HG03108 (cell line): ENCODE results near the gene TMEM178B.
"Not testable (repeated sequence)": the region's sequence is repeated elsewhere in the genome, so short reads cannot be mapped to it uniquely, and the experiment has no call there.

Experiments
- ATAC-seq: cut with Tn5 transposase; IDR thresholded peaks from one replicate; pipeline ENCODE4 v1.9.1; 2021; ENCODE audit warnings: moderate library complexity; ENCODE audit not compliant: unreplicated experiment

The TMEM178B gene

DNA sequence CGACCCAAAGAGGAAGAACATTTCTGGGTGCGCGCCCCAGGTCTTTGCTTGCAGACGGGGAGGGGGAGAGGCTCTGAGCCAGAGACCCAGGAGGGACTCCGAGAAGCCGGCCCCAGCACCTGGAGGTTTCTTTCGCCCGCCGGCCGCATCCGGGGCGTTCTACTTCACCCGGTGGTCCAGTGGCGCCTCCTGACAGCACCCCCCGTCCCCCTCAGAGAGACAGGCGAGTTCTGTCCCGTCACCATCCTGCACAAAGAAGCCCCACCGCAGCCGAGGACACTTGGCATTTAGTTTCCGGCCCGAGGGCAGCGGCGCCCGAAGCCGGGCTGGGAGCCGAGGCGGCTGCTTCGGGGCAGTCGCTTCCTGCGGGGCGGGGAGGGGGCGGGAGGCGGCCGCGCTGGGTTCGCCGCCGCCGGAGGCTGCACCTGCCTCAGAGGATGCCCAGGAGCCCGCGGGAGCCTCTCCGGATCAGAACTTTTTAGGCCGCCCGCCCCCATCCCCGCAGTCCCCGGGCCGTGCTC is at the start of gene TMEM178B:
Gene TMEM178B, plus strand, starts transcription at position 424 of the 521 bp plus-strand sequence.
- no peak for ATAC-seq

DNA sequence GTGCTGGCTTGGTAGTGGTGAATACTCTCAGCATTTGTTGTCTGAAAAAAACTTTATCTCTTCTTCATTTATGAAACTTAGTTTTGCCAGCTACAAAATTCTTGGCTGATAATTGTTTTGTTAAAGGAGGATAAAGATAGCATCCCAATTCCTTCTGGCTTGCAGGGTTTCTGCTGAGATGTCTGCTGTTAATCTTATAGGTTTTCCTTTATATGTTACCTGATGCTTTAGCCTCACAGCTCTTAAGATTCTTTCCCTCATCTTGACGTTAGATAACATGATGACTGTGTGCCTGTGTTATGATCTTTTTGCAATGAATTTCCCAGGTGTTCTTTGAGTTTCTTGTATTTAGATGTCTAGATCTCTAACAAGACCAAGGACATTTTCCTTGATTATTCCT is 49.2 kb upstream of the TMEM178B start:
- no peak for ATAC-seq

DNA sequence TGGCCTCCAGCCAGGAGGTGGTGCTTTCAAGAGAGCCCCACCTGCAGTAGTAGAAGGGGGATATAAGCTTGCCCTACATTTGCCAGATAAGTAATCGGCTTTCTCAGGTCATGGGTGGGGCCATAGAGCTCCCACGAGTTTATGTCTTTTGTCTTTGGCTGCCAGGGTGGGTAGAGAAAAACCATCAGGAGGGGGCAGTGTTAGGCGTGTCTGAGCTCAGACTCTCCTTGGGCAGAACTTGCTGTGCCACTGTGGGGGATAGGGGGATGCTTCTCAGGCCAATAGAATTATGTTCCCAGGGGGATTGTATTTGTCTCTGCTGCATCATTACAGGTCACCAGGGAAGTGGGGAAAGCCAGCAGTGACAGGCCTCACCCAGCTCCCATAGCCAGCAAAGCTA is 46.8 kb upstream of the TMEM178B start:
- ATAC-seq, result no peak

DNA sequence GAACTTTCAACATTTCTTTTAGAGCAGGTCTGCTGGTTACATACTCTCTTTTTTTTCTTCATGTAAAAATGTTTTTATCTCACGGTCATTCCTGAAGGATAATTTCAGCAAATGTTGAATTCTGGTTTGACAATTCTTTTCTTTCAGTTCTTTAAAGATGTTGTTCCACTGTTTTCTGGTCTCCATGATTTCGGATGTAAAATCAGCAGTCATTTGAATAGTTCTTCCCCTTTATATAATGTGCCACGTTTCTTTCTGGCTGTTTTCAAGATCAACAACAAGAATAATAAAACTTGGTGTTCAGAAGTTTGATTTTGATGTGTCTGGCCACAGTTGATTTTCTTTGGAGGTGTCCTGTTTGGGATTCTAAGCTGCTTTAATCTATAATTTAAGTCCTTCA is 45.1 kb upstream of the TMEM178B start:
- ATAC-seq, result no peak

DNA sequence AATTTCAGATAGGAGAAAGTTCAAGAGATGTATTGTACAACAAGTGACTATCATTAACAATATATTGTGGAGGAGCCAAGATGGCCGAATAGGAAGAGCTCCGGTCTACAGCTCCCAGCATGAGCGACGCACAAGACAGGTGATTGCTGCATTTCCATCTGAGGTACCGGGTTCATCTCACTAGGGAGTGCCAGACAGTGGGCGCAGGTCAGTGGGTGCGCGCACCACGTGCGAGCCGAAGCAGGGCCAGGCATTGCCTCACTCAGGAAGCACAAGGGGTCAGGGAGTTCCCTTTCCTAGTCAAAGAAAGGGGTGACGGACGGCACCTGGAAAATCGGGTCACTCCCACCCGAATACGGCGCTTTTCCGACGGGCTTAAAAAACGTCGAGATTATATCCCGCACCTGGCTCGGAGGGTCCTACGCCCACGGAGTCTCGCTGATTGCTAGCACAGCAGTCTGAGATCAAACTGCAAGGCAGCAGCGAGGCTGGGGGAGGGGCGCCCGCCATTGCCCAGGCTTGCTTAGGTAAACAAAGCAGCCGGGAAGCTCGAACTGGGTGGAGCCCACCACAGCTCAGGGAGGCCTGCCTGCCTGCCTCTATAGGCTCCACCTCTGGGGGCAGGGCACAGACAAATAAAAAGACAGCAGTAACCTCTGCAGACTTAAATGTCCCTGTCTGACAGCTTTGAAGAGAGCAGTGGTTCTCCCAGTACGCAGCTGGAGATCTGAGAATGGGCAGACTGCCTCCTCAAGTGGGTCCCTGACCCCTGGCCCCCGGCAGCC is 41.1 kb upstream of the TMEM178B start:
- not testable (repeated sequence) for ATAC-seq

DNA sequence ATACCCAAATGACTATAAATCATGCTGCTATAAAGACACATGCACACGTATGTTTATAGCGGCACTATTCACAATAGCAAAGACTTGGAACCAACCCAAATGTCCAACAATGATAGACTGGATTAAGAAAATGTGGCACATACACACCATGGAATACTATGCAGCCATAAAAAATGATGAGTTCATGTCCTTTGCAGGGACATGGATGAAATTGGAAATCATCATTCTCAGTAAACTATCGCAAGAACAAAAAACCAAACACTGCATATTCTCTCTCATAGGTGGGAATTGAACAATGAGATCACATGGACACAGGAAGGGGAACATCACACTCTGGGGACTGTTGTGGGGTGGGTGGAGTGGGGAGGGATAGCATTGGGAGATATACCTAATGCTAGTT is 35.8 kb upstream of the TMEM178B start:
- ATAC-seq, result not testable (repeated sequence)

DNA sequence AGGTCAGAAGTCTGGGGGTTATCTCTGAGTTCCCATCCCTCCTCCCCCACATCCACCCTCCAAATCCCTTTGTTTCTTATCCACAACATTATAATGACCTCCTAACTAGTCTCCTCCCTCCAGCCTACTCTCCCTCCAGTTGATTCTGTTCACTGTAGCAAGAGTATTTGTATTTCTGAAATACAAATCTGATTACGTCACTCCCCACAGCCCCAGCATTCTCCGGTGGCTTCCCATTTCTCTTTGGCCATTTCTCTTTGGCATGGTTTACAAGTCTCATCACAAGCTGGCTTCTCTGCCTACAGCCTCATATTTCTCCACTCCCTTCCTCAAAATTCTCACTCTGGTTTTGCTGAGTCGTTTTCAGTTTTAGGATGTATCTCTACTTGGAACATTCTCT is 34.5 kb upstream of the TMEM178B start:
- no peak for ATAC-seq

DNA sequence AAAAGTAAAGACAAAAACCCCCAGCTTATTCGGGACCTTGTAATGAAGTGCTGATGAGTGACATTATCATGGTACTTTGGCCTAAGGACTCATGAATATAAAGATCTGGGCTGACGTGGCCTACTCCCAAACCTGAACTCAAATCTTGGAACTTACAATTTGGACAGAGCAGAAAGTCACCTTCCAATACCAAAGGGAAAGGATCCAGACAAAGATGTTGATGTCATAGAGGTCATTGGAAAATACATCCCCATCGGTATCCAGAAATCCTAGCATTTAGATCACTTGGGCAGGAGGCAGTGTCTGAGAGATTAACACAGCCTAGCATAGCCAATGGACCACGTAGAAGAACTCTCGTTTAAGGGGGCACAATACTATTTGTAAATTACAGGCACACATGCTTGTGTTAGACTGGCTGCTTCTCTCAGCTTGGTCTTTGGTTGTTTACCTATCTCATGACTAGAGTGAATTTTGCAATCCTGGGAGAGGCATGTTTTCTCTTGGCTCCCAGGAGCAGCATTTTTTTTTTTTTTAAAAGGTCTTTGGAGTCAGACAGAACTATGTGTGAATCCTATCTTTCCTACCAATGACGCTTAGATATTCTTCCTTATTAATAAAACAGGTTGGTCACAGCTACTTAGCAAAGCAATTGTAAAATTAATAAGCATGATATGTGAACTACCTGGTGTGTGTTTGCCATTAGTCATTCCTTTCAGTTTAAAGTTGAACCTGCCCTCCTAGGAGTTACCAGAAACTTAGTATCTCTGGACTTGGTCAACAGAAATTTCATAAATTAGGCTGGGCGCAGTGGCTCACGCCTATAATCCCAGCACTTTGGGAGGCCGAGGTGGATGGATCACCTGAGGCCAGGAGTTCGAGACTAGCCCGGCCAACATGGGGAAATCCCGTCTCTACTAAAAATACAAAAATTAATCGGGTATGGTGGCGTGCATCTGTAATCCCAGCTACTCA is 31.4 kb upstream of the TMEM178B start:
- ATAC-seq, result no peak

DNA sequence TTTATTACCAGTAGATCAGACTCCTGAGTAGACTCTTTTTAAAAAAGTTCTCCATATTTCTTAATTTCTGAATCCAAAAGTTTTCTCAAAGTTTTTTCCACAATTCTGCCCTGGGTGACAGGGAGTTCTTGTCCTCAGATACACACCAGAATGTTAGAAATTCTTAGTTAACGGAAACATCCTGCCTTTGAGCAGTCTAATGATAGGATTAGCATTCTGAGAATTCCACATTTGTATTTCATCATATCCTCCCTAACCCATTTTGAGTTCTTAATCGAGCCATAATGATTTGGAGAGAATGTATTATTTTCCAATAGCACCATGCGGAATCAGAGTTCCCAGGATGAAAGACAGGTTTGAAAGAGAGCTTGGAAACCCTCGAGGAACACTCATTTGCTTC is 30.2 kb upstream of the TMEM178B start:
- no peak for ATAC-seq

DNA sequence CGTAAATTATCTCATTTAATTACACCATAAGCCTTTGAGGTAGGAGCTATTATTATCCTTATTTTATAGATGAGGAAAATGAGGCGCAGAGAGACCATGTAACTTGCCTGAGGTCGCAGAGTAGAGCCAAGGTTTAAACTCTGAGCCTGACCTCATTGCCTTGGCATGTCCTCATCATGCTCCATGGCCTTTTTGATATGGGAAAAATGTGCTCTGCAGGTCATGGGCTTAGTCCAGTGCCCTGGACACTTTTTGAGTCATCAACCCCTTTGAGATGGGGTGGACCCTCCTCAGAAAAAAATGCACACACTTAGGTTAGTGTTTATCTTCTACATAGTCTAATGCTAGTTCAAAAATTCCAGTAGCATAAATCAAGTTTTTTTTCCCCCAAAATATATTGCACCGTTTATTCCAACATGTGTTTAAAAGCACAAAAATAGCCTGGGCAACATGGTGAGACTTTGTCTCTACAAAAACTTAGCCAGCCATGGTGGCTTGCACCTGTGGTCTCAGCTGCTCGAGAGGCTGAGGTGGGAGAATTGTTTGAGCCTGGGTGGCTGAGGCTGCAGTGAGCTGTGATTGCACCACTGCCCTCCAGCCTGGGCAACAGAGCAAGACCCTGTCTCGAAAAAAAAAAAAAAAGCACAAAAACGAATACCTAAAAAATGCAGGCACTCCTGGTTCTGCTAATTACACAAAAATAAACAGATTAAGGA is 28.6 kb upstream of the TMEM178B start:
- no peak for ATAC-seq

DNA sequence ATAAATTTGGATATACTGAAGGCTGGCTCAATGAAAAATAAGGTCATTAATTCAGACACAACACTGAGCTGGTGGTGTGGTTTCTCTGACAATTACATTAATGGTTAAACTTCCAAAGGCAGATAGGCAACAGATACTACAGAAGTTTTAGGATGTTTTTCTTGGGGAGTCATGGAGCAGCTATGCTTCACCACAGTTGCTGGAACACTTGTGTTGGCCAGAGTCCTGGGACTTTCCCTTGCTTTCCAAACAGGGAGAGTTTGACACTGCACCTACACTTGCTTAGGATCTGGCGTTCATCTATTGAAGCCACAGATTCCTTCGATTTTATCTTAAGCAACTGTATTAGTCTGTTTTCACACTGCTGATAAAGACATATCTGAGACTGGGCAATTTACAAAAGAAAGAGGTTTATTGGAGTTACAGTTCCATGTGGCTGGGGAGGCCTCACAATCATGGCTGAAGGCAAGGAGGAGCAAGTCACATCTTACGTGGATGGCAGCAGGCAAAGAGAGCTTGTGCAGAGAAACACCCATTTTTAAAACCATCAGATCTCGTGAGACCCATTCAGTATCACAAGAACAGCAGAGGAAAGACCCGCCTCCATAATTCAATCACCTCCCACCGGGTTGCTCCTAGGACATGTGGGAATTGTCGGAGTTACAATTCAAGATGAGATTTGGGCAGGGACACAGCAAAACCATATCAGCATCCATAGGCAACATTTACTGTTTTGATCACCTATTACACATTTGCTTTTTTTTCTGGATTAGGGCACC is 27.8 kb upstream of the TMEM178B start:
- no peak for ATAC-seq

DNA sequence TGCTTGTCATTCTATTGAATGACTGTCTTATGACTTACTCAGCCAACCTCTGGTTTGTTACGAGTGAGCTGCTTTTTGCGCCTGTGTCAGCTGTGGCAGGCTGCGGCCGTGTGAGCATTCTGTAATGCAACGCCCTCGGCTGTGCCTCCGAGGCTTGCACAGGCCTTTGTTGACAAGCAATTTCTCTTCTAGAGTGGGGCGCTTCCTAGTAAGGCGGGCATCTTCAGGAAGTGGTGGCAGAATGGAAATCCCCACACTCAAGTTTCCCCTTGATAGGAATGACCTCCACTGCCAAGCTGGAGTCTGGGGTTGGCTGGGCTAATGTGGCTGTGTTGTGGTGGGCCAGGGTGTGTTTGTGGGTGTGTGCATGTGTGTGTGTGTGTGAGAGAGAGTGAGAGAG is 20.2 kb upstream of the TMEM178B start:
- no peak for ATAC-seq

DNA sequence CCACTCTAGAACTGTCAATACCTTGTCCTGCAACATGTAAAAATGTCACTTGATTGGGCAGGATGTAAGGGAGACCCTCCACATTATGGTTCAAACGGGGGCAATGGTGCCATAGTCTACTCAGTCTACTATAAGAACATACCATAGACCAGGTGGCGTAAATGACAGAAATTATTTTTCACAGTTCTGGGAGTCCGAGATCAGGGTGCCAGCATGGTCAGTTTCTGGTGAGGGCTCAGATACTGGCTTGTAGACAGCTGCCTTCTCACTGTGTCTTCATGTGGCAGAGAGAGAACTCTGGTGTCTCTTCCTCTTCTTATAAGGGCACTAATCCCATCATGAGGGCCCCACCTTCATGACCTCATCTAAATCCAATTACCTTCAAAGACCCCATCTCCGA is 18.7 kb upstream of the TMEM178B start:
- no peak for ATAC-seq

DNA sequence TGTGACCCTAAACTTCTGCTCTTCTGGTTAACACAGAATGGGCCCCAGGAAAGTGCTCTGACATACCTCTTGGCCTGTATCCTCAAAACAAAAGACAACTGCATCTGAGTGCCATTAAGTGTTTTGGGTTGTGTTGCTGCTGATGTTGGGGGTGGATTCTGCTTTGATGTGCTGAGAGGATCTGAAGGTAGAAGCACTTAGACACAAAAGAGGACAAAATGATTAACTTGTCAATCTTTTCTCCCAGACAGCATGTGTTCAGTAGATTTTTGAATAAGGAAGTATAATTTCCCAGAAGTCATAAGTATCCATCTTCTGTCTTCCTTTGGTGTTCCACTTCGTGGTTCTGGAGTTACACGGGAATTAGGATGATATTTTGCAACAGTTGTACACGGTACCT is 16.1 kb upstream of the TMEM178B start:
- ATAC-seq, result no peak

DNA sequence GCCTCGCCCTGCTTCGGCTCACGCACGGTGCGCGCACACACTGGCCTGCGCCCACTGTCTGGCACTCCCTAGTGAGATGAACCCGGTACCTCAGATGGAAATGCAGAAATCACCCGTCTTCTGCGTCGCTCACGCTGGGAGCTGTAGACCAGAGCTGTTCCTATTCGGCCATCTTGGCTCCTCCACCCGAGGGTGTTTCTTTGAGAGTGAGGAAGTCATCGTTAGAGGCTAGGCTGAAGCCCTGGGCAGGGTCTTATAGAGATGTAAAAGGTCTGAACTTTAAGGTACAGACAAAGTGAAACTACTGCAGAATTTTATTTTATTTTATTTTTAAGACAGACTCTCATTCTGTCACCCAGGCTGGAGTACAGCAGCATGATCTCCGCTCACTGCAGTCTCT is 6.0 kb upstream of the TMEM178B start:
- ATAC-seq, result not testable (repeated sequence)

DNA sequence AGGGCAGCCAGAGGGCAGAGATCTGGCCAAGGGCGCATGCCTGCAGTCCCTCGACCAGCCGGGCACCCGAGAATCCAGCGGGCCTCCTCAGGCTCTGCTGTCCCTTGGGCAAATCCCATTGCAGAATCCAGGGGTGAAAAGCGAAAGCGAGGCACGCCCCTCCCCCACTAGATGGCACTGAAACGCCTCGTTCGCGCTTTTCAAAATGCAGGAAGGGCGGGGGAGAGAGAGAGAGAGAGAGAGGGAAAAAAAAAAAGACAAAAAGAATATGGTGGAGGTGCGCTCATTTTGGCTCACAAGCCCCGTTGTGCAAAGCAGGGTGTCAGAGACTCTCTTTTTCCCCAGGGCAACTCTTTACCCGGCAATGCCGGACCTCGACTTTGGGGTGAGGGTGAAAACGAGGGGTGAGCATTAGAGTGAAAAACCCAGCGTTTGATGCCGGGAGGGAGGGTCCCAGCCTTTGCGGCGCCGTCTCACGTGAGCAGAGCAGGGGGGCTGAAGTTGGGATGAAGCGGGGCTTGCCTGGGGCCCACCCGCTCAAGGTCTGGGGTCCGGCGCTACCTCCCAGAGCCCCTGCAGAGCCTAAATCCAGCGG is 2.5 kb upstream of the TMEM178B start:
- ATAC-seq, result no peak

DNA sequence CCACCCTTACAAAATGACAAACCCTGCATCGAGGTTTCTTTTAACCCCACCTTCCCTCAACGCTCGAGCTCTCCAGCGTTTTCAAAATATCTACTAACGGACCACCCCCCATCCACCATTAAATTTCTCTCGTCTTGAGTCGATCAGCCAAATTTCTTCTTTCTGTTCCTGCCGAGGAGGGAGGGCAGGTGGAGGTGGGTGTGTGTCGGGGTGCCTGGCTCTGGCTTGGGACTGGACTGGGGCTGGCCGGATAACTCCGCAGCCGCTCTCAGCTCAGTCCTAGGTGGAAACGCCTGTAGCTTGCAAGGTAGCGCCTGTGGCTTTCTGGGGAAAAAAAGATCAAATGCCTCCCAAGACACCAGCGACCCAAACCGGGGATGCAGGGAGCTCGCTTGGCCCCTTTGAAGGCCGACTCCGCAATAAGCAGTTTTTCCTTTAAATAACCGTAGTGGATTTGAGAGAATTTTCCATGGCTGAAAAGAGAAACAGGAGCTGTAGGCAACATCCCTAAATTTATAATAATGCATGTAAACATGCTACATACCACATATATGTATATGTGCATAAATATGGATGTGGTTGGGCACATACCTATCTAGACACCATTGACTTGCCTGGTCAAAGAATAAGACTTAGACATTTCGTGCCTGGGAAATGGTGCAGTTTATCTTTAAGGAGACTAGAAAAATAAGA is 1.9 kb upstream of the TMEM178B start:
- no peak for ATAC-seq

DNA sequence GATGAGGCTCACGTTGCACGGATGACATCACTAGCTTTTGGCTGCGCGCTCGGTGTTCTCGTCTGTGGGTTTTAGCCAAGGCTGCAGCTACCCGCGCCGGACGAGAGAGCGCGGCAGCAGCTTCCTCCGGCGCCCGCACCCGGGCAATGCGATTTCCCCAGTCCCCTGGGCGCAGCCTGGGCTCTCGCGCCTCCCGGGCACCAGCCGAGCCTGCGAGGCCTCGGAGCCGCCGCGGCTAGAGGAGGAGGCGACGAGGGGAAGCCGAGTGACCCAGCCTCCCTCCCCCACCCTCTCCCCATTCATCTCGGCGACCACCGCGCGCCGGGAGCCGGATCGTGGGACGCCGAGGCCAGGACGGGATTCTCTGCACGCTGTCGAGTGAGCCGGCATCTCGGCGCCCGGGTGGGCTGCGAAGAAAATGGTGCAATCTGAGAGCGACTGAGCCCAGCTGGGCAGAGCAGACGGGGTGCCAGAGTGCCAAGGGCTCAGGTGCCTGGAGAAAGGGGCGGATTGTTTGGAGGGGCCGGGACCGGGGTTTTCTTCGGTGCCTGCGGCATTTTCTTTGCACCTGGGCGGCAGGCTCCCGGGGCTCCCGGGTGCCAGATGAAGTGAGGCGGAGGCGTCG is 1.2 kb upstream of the TMEM178B start:
- no peak for ATAC-seq

DNA sequence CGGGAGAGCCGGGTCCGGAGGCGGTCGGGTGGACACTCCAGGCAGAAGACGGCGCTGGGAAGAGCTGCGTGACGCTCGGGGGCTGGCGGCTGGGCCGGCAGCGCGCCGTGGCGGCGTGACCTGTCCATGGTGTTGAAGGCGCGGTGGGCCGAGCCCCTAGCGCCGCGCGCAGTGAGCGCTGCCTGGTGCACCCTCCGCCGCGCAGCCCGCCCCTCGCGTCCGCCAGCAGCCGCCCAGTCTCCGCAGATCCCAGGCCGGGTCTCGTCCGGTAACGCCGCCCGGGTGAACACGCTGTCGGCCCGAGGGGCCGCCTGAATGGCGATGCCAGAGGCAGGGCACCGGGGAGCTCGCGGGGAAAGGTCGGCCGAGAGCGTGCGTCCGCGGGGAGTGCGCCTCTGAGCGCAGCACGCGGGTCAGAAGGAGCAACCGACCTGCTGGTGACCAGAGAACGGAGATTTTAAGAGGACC is 657 bp upstream of the TMEM178B start:
- ATAC-seq, result no peak
